GM12864 (cell line): Measurements from ENCODE around the gene MEX3D.

Experiments used
- DNase-seq: peaks from one replicate; pipeline ENCODE4 v3.0.0-alpha.2; 2011; ENCODE audit warnings: low read depth
- H3K4me3 ChIP-seq: 2 replicates; pipeline ENCODE4 v1.5.1; 2011; ENCODE audit warnings: mild to moderate bottlenecking, low read depth, low read length, control low read depth
- CTCF ChIP-seq: IDR thresholded peaks from 2 replicates; pipeline ENCODE4 v1.5.1; 2011; ENCODE audit warnings: low read depth, mild to moderate bottlenecking, moderate library complexity, low read length, control low read depth, inconsistent platforms; ENCODE audit errors: missing control alignments

The MEX3D gene

DNA sequence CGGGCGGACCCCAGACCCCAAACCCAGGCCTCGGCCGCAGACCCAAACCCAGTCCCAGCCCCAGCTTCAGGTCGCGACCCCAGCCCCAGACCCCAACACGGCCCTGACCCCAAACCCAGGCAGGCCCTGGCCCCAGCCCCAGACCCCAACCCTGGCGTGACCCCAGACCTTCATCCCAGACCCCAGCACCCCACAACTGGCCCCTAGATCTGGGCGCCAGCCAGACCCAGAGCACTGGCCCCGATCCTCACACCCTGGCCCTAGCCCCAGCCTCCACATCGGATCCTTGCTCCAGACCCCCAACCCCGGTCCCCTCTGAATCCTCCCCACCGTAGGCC, 17.1 kb upstream of the MEX3D start:
- TF ChIP-seq CTCF = no peak
- H3K4me3 ChIP-seq = no peak overlapping the region
- DNase-seq = no peak

GRCh38 chr19:1584500-1585242, 16.5 kb upstream of the MEX3D start:
- no peak for DNase-seq
- no peak overlapping the region for H3K4me3 ChIP-seq
- no peak for TF ChIP-seq CTCF

DNA sequence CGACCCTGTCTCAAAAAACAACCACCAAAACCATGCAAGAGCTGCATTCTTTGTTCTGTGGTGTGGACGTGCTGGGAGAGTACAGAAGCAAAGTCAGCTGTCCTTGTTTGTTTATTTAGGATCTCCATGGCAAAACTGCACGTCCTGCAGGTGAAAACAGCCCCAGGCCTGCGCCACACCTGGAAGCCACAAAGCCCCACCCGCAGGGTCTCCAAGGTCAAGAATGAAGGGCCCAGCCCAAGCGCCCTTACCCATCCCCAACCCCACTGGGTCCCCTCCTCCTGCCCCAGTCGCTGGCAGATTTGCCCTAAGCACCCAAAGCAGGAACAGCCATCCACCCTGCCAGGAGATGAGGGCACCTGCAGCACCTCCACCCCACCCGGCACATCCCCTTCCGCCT, 14.1 kb upstream of the MEX3D start:
- no peak for TF ChIP-seq CTCF
- H3K4me3 ChIP-seq = no peak overlapping the region
- DNase-seq = no peak

DNA sequence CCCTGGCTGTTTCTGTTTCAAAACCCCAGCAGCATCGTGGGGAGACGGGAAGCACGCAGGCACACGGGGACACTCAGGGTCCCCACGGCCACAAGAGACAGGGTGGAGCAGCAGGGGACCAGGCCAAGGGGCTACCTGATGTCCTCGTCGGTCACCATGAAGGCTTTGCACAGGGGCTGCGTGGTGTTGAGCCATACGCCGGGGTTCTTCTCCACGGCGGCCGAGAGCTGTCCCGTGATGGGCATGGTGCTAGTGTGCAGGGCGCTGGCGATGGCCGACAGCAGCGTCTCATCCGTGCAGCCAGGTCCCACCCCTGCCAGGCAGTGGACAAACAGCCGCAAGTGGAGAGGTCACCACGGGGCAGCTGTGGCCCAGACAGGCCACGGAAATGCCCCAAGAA, 12.8 kb upstream of the MEX3D start:
- no peak overlapping the region for H3K4me3 ChIP-seq
- no peak for DNase-seq
- TF ChIP-seq CTCF = no peak

DNA sequence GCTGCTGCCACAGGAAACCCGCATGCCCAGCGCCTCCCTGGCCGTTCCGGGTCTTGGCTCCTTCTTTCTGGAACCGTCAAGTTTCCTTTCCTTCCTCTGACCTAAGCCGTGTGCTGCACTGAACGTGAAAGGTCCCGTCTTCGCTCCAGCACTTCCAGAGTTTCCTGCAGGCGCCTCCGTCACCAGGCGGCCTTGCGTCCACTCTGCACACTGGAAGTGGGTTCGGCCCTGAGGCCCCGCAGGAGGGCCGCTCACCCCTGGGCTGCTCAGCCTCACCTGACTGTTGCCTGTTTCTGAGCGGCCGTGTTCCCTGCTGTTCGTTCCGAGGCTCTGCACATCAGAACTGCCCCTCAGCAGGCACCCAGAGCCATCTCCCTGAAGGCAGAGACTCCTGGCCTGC, 12.3 kb upstream of the MEX3D start:
- TF ChIP-seq CTCF = no peak
- no peak for DNase-seq
- H3K4me3 ChIP-seq = no peak overlapping the region

- no peak for DNase-seq
- no peak for TF ChIP-seq CTCF
- H3K4me3 ChIP-seq = no peak overlapping the region
Observed at GRCh38 chr19:1579222-1579621, 11.1 kb upstream of the MEX3D start.

DNA sequence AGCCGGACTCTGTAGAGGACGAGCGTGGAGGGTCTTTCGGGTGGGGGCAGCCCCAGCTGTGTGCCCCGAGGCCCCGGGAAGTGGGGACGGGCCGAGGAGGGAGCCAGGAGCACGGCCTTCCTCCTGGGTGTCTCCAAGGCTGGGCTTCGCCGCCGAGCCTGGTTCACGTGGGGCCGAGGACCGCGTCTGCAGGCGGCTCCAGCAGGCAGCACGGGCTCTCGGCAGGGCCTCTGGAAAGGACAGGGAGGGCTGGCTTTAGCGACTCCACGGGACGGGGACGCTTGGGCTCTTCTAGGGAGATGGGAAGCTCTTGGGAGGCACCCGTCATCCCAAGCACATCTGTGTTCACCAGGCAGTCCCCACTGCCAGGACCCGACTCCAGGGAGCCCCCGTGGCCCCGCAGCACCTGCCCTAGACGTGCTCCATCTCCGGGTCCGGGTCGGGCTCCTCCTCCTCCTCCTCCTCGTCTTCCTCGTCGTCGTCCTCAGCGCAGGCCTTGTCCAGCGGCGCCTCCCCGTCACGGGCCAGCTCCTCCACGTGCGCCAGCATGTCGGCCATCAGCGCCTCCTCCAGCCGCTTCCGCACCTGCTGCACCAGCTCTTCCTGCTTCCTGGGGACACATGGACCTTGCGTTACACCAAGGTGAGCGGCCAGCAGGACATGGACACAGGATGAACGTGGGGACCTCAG, 9.9 kb upstream of the MEX3D start:
- no peak for DNase-seq

More for the DNA sequence above, 9.9 kb upstream of the MEX3D start:
- TF ChIP-seq CTCF = no peak
- no peak overlapping the region for H3K4me3 ChIP-seq
